HS-5 (cell line): ENCODE measurements around the gene TMCO5A.

Experiments used
- DNase-seq: peaks from one replicate; pipeline ENCODE4 v3.0.0-alpha.2; 2012; ENCODE audit warnings: low read depth

TMCO5A gene

DNA sequence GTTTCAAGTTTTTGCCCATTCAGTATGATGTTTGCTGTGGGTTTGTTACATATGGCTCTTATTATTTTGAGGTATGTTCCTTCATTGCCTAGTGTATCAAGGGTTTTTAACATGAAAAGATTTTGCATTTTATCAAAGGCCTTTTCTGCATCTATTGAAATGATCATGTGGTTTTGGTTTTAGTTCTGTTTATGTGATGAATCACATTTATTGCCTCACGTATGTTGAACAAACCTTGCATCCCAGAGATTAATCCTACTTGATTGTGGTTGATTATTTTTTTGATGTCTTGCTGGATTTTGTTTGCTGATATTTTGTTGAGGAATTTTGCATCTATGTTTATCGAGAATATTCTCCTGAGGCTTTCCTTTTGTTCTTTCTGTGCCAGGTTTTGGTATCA, 39.4 kb downstream of the TMCO5A start:
- DNase-seq: no peak

DNA sequence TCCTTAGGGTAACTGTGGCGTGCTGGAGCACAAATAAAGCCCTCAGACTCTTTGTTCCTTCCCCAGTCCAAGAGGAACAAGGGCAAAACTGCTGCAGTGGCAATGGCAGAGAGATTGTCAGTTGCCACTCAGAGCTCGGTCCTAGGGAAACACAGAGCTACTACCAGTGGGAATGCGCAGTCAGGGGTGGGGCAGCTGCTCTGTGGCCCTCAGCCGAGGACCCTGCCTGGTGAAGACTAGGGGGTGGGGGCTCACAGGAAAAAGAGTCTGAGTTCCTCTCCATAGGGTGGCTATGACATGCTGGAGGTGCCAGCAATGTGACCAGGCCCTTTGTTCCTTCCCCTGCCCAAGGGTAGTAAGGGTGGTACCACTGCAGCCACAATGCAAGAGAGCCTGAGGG, 43.8 kb downstream of the TMCO5A start:
- no peak for DNase-seq

- no peak for DNase-seq
These were observed 45.4 kb downstream of the TMCO5A start for GRCh38 chr15:37979671-37980409.

GRCh38 chr15:37981201-37981600, 46.8 kb downstream of the TMCO5A start:
- no peak for DNase-seq

DNA sequence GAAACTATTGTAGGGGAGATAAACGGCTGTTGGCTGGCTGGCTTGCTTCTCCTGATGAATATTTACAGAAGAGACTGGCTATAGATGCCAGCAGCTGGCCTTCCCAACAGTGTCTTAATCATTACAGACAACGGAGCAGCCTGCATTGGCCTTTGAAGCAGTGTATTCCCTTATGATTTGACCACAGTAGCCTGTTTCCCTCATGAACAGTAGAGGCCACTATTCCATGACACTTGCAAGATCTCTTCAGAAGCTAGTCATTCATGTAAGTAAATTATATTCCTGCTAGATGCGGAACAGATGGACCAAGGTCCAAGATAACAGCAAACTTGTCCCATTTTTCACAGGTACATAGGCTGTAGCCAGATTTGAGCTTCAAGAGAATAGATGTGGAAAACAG, 47.3 kb downstream of the TMCO5A start:
- no peak for DNase-seq

DNA sequence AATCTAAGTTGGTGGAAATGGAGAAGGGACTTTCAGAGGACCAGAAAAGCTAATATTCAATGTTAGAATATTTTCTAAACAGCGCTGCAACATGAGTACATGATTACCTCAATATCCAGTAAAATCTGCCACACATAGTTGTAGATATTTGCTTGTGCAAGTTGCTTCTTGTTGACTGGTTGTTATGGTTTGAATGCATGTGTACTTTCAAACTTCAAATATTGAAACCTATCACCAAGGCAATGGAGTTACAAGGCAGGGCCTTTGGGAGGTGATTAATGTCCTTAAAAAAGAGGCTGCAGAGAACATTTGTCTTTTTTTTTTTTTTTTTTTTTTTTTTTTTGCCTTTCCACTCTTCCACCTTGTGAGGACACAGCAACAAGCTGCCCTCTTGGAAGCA, 49.9 kb downstream of the TMCO5A start:
- no peak for DNase-seq

DNA sequence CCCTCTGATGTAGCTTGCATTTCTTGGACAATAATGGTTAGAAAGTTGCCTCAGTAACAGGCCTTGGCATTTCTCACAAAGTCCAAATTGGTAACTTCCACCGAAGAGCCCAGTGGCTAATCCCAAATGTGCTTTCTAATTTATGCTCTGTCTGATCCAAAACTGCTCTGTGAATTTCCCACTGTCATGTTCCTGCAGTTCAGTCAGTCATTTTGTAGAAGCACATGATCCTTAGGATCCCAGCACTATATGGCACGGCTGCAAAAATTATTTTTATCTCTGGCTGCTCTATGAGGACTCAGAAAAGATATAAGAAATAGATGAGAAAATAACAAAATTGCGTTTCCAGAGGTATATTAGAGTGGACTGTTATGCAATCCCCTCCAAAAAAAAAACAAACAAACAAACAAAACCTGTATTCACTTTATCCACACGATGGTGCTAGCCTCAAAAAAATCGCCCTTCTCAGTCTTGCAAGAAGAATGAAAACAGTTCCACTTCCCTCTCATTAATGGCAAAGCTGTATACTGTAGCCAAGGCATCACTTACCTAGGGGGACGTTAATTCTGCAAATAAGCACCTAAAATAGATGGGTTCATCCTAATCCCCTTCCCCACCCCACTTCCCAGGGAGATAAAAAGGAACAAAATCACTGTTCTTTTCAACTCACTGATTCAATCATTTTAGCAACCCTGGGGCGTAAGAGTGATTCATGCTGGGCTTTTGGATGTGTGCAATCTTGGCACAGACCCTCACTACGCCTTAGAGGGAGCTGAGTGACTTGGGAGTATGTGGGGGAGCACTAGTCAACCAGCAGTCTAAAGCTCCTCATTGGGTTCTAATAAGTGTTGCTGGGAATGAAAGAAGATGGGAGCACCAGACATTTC, 61.3 kb downstream of the TMCO5A start:
- peak; percentile 32 for DNase-seq
